Subcutaneous adipose tissue (tissue), 4 donors: ENCODE data around the gene PARD3. TPM values are rescaled to one million over a fixed set of nuclear protein-coding genes. Genes with fewer than 3 reads are reported as not detected.

Experiments
- CTCF ChIP-seq: fragments of 450-650 bp; IDR thresholded peaks from one replicate; pipeline ENCODE4 v1.5.1; 2016; ENCODE audit warnings: low read depth, mild to moderate bottlenecking, control low read depth, antibody characterized with exemption, moderate library complexity
- total RNA-seq, 4 donors: library from RNA; depleted of rRNA; stranded (reverse); fragments of >200 nt; gene quantifications; one replicate each; pipeline ENCODE4 v1.1.0, GENCODE V29; 2016

The PARD3 gene
- total RNA-seq, 4 donors from 2014 or later, result 39.4 to 70.3 (median 45.0) TPM

GRCh38 chr10:34821587-34822585, 6.8 kb upstream of the PARD3 start:
- no peak for TF ChIP-seq CTCF

GRCh38 chr10:34817586-34817985, 2.5 kb upstream of the PARD3 start:
- TF ChIP-seq CTCF, result no peak

GRCh38 chr10:34817054-34817453, 2.0 kb upstream of the PARD3 start:
- TF ChIP-seq CTCF, result no peak

GRCh38 chr10:34816501-34817002, 1.5 kb upstream of the PARD3 start:
- TF ChIP-seq CTCF, result no peak

DNA sequence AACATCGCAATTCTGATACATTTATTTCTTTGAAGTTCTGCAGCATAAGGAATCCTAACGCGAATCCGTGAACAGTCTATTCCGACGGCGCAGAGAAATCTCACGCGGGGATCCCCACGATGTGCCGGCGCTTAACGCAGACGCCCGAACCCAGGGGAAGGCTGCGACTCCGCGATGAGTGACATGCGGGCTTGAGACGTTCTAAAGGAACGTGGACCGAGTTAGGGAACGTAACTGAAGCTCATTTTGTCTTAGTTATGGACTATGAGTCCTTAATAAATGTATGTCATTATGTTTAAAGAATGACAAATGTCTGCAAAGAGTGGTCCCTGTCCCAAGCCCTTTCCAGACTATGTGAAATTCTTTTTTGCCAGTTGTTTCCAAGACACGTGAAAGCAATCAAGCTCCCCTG, 995 bp upstream of the PARD3 start:
- TF ChIP-seq CTCF, result no peak

GRCh38 chr10:34814913-34815184, 247 bp downstream of the PARD3 start:
- no peak for TF ChIP-seq CTCF

- TF ChIP-seq CTCF, result no peak
These were observed 728 bp downstream of the PARD3 start for GRCh38 chr10:34814223-34814912.
